Stimulated activated naive CD8-positive, alpha-beta T cell treated with anti-CD3 and anti-CD28 coated beads, Interleukin-15, amount 100 ng/mL, for 72 hours (primary cell): ENCODE data around the gene SLC25A45.

ENCODE experiments used
- ATAC-seq: fragments of 150-1000 bp; cut with Tn5 transposase; 2 replicates; pipeline ENCODE4 v1.10.0; 2021; ENCODE audit warnings: mild to moderate bottlenecking, moderate library complexity
- DNase-seq, 2 donors: peaks; one replicate each; pipeline ENCODE4 v3.0.0; 2021 to 2022
- H3K27ac Mint-ChIP-seq, 2 donors: one replicate each; pipeline ENCODE4 v1.8.0; 2022; ENCODE audit warnings: mild to moderate bottlenecking in 2 of 2, mixed read lengths in 2 of 2, moderate library complexity in 2 of 2
- H3K27me3 Mint-ChIP-seq: one replicate; pipeline ENCODE4 v1.8.0; 2022; ENCODE audit warnings: mixed read lengths
- H3K4me1 Mint-ChIP-seq: one replicate; pipeline ENCODE4 v1.8.0; 2022; ENCODE audit warnings: mild to moderate bottlenecking, mixed read lengths
- H3K4me3 Mint-ChIP-seq, 2 donors: one replicate each; pipeline ENCODE4 v1.8.0; 2022; ENCODE audit warnings: mild to moderate bottlenecking in 2 of 2, mixed read lengths in 2 of 2, moderate library complexity in 1 of 2
- H3K9me3 Mint-ChIP-seq, 2 donors: one replicate each; pipeline ENCODE4 v1.8.0; 2022; ENCODE audit warnings: mixed read lengths in 2 of 2

The SLC25A45 gene

GRCh38 chr11:65389294-65389980 is 7.0 kb upstream of the SLC25A45 start:
- H3K27ac Mint-ChIP-seq = peak overlapping the region; percentile 61 to 89
- peak overlapping the region; percentile 42 to 57 for H3K4me3 Mint-ChIP-seq
- peaks cover 76% of the 10 kb centered on the region for H3K4me1 Mint-ChIP-seq
- DNase-seq (no peak), ATAC-seq (no peak)
- no peaks in the 10 kb centered on the region for H3K9me3 Mint-ChIP-seq
- H3K27me3 Mint-ChIP-seq = no peaks in the 10 kb centered on the region

DNA sequence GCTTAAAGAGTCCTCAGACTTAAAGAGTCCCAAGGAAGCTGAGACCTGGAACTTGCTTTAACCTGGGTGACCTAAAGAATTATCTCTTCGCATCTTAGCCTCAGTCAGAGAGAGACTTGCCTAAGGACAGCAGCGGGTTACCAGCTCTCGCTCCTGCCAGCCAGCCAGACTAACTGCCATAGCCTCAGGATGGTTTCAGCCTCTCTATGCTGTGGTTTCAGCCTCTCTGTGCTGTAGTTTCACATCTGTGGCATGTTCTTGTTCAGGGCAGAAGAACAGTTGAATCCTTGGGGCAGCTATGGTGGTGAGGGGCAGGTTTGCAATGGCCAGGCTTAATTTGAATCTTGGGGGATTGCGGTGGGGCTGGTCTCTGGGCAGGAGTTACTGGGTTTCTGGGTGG is 6.3 kb upstream of the SLC25A45 start:
- Mint-ChIP-seq H3K27me3 (no peaks in the 10 kb centered on the region), H3K4me3 (peak overlapping the region; percentile 42 to 57), H3K27ac (peak overlapping the region; percentile 27 to 67), H3K4me1 (peaks cover 83% of the 10 kb centered on the region), H3K9me3 (no peaks in the 10 kb centered on the region)
- DNase-seq = no peak
- no peak for ATAC-seq

DNA sequence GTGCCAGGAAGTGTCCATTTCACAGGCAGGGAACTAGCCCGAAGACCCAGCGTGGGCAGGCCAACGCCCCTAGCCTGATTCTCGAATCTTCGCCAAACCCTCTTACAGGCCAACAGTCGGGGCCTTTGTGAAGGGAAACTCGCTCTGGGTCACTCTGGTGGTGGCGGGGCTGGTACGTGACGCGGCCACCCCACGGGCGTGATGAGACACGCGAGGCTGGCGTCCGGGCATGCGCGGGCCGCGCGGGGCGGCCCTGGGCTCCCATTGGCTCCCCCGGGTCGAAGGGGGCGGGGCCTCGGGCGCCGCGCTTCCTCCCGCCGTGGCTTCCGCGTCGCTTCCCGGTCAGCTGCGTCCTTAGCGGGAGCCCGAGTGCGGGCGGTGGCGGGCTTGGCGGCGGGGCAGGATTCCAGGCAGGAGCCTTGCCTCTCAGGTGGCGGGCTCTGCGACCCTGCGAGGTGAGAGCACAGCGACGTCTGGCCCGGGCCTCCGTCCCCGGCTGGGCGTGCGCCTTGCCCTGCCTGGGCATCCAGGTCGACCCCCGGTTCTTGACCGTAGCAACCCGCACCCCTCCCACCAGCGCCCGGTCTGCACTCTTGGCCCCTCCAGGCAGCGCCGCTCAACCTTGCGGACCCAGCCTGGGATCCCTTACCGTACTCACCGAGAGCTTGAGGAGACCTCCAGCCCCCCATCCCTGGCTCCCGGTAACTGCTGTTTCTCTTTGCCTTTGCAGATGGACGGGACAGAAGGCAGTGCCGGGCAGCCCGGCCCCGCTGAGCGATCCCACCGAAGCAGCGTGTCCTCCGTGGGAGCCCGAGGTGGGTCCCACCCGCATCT is 4.1 kb upstream of the SLC25A45 start, which contains the start of gene FRMD8:
Gene FRMD8 (plus strand): TSS at position 331 of the 834 bp plus-strand sequence. CDS start 400 bp downstream, at position 731.
- H3K4me1 Mint-ChIP-seq = peaks cover 92% of the 10 kb centered on the region
- H3K4me3 Mint-ChIP-seq = peak within 1 kb of the TSS; percentile 84 to 96
- peak within 1 kb of the TSS; percentile 95 to 97 for H3K27ac Mint-ChIP-seq
- peak; percentile 14 for ATAC-seq
- no peaks in the 10 kb centered on the region for H3K27me3 Mint-ChIP-seq
- no peaks in the 10 kb centered on the region for H3K9me3 Mint-ChIP-seq
- peak; percentile 72 to 75 for DNase-seq

- ATAC-seq (no peak), DNase-seq (no peak)
- no peaks in the 10 kb centered on the region for H3K9me3 Mint-ChIP-seq
- H3K27ac Mint-ChIP-seq = peak overlapping the region; percentile 81 to 95
- H3K27me3 Mint-ChIP-seq = no peaks in the 10 kb centered on the region
- peaks cover 90% of the 10 kb centered on the region for H3K4me1 Mint-ChIP-seq
- peak overlapping the region; percentile 84 to 96 for H3K4me3 Mint-ChIP-seq
These were observed 1.9 kb upstream of the SLC25A45 start for GRCh38 chr11:65384301-65384889.

DNA sequence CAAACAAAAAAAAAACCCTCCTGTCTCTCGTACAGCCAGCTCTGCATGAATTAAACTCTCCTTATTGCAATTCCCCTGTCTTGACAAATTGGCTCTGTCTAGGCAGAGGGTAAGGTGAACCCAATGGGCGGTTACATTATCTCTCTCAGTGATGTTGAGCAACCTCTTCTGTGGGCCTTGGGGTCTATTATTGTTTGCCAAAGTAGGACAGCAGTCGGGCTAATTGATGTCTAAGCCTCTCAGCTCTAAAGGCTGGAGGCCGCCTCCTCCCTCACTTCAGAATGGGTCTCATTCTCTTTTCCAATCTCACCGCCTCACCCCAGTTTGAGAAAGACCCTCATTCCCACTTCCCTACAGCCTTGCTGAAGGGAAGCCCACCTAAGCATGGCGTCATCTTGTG is 1.3 kb upstream of the SLC25A45 start:
- ATAC-seq (no peak), DNase-seq (no peak)
- Mint-ChIP-seq H3K27ac (peak overlapping the region; percentile 81 to 95), H3K4me3 (peak overlapping the region; percentile 84 to 91), H3K9me3 (no peaks in the 10 kb centered on the region), H3K4me1 (peaks cover 84% of the 10 kb centered on the region), H3K27me3 (no peaks in the 10 kb centered on the region)

DNA sequence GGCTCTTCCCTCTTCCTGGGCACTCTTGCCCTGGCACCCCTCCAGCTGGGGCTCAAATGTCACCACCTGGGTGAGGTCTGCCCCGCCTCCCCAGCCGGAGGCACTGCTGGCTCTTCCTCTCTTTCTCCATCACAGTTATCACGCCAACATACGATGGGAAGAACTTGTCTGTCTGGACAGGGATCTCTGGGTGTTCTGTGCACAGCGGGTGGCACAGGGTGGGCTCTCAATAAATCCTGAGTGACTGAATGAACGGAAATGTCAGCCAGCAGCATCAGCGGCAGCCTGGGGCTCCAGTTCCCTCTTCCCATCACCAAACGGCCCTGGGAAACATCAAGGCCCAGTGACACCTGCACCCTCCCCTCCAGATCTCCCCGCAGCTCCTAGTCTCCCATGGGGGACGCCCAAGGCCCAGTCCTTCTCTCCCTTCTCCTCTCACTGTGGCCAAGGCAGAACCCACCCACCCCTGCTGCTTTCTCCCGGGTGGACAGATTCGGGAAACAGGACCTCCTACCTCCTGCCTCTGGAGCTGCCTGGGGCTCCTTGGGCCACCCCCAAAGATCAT is 440 bp upstream of the SLC25A45 start:
- ATAC-seq = no peak
- Mint-ChIP-seq H3K27ac (peak overlapping the region; percentile 91 to 92), H3K27me3 (no peaks in the 10 kb centered on the region), H3K4me1 (peaks cover 84% of the 10 kb centered on the region), H3K9me3 (no peaks in the 10 kb centered on the region), H3K4me3 (peak overlapping the region; percentile 84 to 91)
- DNase-seq = no peak

DNA sequence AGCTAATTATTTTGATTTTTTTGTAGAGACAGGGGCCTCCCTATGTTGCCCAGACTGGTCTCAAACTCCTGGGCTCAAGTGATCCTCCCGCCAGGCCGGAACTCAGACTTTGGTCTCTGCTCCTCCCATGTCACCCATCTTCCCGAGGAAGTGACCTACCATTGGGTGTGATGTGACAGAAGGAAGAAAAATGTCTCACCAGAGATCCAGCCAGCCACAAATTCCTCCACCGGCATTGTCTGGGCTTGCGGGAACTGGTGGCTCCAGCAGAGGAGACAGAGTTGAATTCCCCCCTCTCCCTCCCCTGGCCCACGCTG is 772 bp downstream of the SLC25A45 start:
- no peaks in the 10 kb centered on the region for H3K27me3 Mint-ChIP-seq
- no peaks in the 10 kb centered on the region for H3K9me3 Mint-ChIP-seq
- H3K4me3 Mint-ChIP-seq = peak overlapping the region; percentile 84 to 91
- no peak for DNase-seq
- ATAC-seq = peak; percentile 0
- peaks cover 76% of the 10 kb centered on the region for H3K4me1 Mint-ChIP-seq
- H3K27ac Mint-ChIP-seq = peak overlapping the region; percentile 91 to 92

- no peaks in the 10 kb centered on the region for H3K9me3 Mint-ChIP-seq
- ATAC-seq = no peak
- no peak for DNase-seq
- H3K4me3 Mint-ChIP-seq = peak overlapping the region; percentile 84 to 91
- peaks cover 66% of the 10 kb centered on the region for H3K4me1 Mint-ChIP-seq
- peak overlapping the region in 1 of 2 donors; percentile 20 for H3K27ac Mint-ChIP-seq
- no peaks in the 10 kb centered on the region for H3K27me3 Mint-ChIP-seq
These were observed 1.9 kb downstream of the SLC25A45 start for GRCh38 chr11:65380460-65381119.

DNA sequence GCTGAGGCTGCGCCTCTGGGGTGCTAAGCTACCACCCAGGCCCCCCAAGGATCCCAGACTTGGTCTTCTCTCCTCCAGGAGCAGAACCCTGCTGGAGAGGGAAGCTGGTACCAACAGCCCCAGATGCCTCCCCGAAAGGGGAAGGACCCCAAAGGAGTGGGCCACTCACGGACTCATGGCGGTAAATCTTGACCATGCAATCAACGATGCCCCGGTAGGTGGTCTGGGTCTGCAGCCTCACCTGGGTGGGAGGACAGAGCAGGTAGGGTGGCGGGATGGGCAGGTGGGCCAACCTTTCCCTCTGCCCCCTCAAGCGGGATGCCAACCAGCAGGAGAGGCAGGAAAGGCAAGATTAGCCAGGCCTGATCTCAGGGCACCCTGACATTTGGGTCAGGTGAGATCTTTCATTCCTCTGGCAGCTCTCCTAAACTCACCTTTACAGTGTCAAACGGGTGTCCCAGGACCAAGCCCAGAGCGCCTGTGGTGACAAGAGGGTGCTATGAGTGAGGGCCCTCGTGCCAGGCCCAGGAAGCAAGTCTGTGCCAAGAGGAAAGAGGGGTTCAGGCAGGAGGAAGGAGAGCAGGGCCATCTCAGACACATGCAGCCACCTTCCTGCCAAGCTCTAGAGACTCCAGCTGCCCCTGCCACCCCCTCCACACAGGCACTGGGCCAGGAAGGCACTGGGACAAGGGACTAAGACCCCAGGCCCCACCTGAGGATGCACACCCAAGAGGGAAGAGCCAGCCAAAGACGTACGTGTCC is 2.6 kb downstream of the SLC25A45 start:
- no peak for ATAC-seq
- H3K27ac Mint-ChIP-seq = no peak overlapping the region
- H3K4me1 Mint-ChIP-seq = peaks cover 59% of the 10 kb centered on the region
- H3K4me3 Mint-ChIP-seq = peak overlapping the region; percentile 37 to 39
- DNase-seq = no peak
- H3K9me3 Mint-ChIP-seq = no peaks in the 10 kb centered on the region
- no peaks in the 10 kb centered on the region for H3K27me3 Mint-ChIP-seq

- DNase-seq = no peak
These were observed 3.4 kb downstream of the SLC25A45 start for GRCh38 chr11:65378928-65379638.

DNA sequence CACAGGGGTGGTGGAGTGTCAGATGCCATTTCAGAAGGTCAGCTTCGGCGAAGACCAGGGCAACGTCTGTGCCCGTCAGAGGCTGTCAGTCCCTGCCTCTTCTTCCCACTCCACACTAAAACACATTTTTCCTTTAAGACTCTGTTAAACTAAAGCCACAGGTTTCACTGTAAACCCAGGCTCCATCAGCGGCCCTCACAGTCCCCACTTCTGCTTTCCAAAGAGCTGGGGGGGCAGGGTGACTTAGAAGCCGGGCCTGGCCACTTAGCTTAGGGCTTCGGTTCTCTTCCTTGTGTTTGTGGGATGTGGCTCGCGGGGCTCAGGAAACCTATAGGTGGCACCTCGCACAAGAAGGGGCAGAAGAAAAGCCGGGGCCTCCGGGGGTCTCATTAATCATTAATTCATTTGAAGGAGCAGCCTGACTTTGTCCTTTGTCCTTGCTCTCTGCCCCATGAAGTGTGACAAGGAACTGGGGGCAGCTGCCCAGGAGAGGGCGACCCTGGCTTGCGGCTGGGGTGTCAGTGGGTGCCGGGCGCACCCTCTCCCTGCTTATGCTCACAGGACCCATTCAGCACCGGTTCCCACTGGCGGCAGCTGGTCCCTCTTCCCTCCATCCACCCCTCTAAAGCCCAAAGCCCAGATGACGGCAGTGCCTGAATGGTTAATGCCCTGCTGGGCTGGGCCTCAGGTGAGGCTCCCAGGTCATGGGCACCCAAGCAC is 4.1 kb downstream of the SLC25A45 start:
- DNase-seq (no peak), ATAC-seq (no peak)
- no peaks in the 10 kb centered on the region for H3K9me3 Mint-ChIP-seq
- H3K4me3 Mint-ChIP-seq = no peak overlapping the region
- H3K27me3 Mint-ChIP-seq = no peaks in the 10 kb centered on the region
- no peak overlapping the region for H3K27ac Mint-ChIP-seq
- peaks cover 43% of the 10 kb centered on the region for H3K4me1 Mint-ChIP-seq

More at GRCh38 chr11:65378928-65379638, 3.4 kb downstream of the SLC25A45 start:
- ATAC-seq = no peak
- H3K4me3 Mint-ChIP-seq = no peak overlapping the region
- H3K27ac Mint-ChIP-seq = no peak overlapping the region
- H3K27me3 Mint-ChIP-seq = no peaks in the 10 kb centered on the region
- peaks cover 51% of the 10 kb centered on the region for H3K4me1 Mint-ChIP-seq
- no peaks in the 10 kb centered on the region for H3K9me3 Mint-ChIP-seq

DNA sequence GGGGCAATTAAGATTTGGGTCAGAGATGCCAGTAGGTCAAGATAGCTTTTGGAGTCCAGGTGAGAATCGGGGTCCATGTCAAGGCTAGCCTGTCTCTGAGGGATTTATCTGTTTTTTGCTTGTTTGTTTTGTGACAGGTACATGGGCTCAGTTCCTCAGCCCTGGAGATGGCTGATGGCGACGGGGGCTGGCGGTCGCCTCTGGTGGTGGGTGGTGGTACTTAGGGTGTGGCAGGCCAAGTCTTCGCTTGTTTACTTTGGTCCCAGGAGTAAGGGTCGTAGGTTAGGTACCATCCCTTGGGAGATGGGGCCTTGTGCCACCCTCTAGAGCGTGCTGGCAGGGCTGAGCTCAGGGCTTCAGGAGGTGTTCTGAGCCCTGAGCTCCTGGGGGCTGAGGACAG is 4.7 kb downstream of the SLC25A45 start:
- Mint-ChIP-seq H3K4me1 (peaks cover 38% of the 10 kb centered on the region), H3K4me3 (no peak overlapping the region), H3K27ac (peak overlapping the region in 1 of 2 donors; percentile 38), H3K9me3 (no peaks in the 10 kb centered on the region), H3K27me3 (no peaks in the 10 kb centered on the region)
- DNase-seq = no peak
- ATAC-seq = no peak

- Mint-ChIP-seq H3K9me3 (no peaks in the 10 kb centered on the region), H3K4me3 (no peak overlapping the region), H3K27me3 (no peaks in the 10 kb centered on the region), H3K27ac (peak overlapping the region in 1 of 2 donors; percentile 38), H3K4me1 (peaks cover 32% of the 10 kb centered on the region)
- DNase-seq (no peak), ATAC-seq (no peak)
These were observed 5.4 kb downstream of the SLC25A45 start for GRCh38 chr11:65377036-65377435.
